Mammary epithelial cell (primary cell): ENCODE measurements around the gene MC5R.

ENCODE experiments used
- CTCF ChIP-seq, 2 donors: IDR thresholded peaks in 1 of 2; conservative IDR thresholded peaks in 1 of 2; 2 replicates each; pipeline ENCODE4 v1.5.1; 2011 to 2012; ENCODE audit warnings: inconsistent platforms in 2 of 2, low read length in 2 of 2, mild to moderate bottlenecking in 2 of 2, control low read depth in 1 of 2, low read depth in 1 of 2; ENCODE audit not compliant: insufficient read depth in 1 of 2; ENCODE audit errors: extremely low read depth in 1 of 2
- EZH2 ChIP-seq: IDR thresholded peaks from 2 replicates; pipeline ENCODE4 v1.6.1; 2012; ENCODE audit warnings: low read length, inconsistent platforms, borderline replicate concordance

DNA sequence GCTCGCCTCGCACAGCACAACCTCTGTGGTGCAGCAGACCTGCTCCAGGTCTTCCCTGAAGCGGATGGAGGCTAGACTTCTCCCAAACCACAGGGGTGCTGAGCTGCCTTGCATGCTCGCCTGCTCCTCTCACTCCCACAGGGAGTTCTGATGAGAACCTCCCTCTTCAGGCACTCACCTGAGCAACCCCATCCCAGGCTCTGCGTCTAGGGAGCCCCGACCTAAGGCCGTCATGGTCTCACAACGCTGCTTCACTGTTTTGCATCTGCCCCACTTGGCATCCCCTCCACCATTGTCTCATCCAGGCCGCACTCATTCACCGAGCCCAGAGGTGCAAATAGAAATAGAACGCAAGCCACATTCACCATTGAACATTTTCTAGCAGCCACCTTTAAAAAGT lies 24.6 kb upstream of the MC5R start:
- TF ChIP-seq CTCF (conservative IDR thresholded peaks at IDR 0.05 in 1 of 2, IDR thresholded peaks at IDR 0.05 in 1 of 2; ENCODE audit: extremely low read depth in 1 of 2, insufficient read depth in 1 of 2, low read depth in 1 of 2, low read length in 2 of 2), result no peak
- no peak for TF ChIP-seq EZH2
